ENCODE results near the gene MT1G. TPM values are rescaled to one million over a fixed set of nuclear protein-coding genes. Genes with fewer than 3 reads are reported as not detected.
A peak's percentile ranks its signal among the peaks of the same experiment; 100 is the strongest.
"Not testable (repeated sequence)": the region's sequence is repeated elsewhere in the genome, so short reads cannot be mapped to it uniquely, and the experiment has no call there.

MT1G gene
- total RNA-seq, 1 donor from 2014 or later = 1.8 TPM

DNA sequence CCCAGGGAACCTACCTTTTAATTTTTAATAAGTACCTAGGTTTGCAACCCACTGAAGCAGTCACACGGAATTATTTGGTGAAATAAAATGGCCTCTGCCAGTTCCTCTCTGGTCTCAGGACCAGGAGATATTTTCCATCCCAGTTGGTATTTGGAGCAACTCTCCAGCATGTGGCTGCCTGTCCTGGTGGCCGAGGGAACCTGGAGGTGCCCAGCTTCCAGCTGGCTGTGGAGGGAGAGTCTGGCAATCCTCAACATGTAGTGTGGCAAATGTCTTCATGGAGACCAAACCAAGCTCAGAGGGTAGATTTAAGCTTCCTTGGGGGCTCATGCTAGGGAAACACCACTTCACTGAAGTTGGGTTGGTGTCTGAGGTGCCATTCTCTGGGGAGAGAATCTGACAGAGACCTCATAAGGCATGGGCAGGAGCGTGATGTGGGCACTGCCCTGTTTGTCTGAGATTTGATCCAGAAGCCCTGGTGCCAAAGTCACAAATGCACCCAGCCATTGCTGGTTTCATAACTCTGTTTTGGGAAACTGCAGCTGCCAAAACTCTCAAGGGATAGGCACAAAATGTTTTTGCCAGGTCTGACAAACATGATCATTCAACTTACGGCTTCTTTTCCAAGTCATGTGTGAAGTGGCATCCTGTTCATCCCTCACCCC lies 17.2 kb upstream of the MT1G start:
- DNase-seq = no peak

DNA sequence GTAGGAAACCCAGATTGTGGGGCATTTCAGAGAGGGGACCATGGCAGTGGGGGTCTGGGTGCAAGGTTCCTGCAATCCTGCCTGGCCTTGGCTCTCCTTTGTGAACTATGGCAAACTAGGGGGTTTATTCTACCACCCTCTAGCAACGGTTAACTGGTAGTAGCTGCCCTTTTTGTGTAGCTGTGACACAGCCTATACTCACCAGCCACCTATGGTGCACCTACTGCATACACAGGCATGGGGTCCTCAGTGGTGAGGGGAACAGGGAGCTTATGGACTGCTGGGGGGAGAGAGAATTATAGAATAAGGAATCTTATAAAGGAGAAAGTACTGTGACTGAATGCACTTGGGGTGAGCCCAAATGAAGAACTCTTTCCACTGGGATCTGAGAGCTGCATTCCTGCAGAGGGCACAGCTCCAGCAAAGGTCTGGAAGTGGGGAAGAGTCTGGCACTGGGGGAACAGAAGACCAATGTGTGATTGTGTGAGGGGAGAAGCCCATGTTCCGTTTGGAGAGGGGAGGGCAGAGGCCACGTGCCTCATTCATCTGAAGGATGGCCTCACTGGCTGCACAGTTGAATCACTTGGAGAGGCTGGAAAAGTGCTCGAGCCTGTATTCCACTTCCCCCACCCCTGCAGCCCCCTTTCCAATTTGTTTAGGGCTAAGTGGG lies 16.5 kb upstream of the MT1G start:
- no peak for DNase-seq

DNA sequence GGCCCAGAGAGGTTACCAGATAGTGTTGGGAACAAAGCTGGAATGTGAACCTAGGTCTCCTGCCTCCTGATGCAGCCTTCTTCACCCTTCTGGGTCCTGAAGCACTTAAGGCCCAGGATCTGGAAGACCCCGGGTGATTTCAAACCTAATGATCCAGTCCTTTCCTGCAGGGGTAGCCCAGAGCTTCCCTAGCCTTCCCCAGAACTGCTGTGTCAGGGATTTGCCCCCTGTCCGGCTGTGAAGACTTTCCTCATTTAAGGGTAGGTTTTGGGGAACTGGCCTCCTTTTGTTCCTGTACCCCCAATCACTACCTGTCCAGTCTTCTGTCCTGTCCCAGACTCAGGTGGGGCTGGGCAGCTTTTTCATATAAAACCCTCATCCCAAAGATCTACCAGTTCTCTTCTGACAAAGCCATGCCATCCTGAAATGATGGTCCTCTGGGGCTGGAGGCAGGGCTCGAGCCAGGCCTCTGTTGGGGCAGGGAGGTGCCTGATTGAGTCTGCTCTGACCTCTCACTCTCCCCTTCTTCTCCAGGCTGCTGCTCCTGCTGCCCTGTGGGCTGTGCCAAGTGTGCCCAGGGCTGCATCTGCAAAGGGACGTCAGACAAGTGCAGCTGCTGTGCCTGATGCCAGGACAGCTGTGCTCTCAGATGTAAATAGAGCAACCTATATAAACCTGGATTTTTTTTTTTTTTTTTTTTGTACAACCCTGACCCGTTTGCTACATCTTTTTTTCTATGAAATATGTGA lies 15.7 kb upstream of the MT1G start:
- DNase-seq = no peak

DNA sequence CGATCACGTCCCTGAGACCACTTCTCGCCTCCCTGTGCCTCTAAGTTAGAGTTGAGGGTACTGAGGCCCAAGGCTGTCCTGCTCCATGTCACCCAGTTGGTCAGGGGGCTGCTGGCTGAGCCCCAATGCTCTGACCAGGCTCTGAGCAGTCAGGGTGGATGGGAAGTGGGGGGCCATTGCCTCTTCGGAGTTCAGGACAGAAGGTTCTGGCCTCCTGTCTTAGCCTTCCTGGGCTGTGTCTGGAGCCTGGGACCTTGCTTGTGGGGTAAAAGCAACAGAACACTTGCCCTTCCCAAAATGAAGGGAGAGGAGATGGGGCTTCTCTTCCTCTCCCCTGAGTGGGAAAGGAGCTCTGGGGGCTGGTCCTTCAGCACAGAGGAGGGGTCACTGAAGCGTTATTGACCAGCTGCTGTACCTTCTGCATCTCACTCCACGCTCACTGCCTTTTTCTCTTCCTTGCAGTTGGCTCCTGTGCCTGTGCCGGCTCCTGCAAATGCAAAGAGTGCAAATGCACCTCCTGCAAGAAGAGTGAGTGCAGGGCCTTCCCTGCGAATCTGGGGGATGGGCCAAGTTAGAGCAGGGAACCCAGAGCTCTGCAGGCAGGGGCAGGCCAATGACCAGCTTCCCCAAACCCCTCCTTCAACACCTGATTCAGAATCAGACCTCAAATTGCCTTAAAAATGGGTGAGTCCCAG lies 15.0 kb upstream of the MT1G start:
- no peak for DNase-seq

DNA sequence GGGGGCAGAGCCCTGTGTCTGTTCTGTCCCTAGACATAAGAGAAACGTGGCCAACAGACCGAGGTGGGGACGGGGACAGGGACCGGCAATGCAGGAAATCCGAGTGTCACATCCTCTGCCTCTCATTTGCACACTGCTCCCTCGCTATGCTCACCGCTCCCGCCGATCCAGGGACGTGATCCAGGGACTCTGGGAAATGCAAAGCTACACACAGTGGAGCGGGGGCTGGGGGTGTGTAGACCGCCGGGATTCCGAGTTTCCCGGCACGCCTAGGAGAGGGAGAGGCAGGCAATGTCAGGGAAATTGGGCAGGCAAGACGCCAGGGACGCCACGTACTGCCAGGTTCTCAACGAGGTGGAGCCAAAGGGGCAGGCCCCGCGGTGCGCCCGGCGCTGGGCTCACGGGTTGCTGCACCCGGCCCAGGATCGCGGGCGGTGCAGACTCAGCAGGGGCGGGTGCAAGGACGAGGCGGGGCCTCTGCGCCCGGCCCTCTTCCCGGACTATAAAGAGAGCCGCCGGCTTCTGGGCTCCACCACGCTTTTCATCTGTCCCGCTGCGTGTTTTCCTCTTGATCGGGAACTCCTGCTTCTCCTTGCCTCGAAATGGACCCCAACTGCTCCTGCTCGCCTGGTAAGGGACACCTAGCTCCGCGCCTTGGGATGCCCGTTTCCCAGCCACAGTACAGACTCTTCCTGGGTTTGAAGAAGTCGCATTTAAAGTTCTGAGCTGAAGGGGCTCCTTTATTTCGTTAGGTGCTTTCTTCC lies 14.3 kb upstream of the MT1G start, which contains the start of gene MT1X:
Gene MT1X (plus strand): TSS at position 532 of the 764 bp plus-strand sequence. CDS start 71 bp downstream, at position 603.
- DNase-seq = peak; percentile 86

DNA sequence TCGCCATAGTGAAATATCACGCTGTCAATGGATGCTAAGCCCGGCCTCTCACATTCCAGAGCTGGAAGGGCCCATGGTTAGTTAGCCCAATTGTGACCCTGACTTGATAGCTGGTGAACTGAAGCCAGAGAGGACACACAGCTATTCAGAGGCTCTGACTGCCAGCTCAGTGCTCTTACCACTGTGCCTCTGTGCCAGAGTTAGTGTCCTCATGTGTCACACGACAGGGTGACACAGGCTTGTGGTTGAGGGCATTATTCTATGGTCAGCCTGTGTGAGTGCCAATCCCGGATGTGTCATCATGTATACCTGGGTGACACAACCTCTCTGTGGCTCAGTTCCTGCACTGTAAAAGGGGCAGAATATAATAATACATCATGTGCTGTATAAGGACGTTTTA lies 12.0 kb upstream of the MT1G start:
- no peak for DNase-seq

DNA sequence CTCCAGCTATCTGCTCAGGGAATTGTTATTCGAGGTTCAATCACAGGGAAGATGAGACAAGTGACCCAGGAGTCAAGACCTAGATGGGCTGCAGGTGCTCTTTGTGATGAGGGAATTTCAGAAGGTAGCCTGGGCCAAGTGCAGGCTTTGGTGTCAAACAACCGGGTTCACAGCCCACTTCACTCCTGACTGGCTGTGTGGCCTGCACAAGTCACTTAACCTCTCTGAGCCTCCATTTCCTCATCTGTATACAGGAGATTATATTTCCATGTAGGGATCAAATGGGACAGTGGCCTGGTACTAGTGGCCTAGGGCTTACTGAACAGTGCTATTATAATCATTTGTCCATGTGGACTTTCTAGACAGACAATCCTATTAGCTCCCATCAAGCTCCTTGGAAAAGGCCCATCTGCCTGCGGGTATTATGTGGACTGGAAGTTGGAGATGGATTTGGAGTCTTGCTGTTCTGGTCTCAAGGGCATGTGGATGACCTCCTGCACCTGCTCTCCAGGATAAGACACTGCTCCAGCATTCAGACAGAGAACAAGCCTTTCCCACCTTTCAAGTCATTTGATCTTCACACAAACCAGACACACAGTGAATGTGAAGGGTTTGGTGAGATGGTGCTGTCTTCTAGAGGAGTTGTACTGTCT lies 11.3 kb upstream of the MT1G start:
- no peak for DNase-seq

DNA sequence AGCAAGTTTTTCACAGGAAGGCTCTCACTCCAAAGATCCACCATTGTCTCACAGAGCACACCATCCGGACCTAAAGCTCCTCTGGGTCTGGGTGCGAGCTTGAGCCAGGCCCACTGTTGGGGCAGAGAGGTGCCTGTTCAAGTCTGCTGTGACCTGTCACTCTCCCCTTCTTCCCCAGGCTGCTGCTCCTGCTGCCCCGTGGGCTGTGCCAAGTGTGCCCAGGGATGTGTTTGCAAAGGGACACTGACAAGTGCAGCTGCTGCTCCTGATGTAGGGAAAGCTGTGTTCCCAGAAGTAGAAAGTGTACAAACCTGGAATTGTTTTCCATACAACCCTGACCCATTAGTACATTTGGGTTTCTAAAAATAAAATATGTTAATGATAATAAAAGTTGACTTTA lies 9.6 kb upstream of the MT1G start:
- DNase-seq = no peak

DNA sequence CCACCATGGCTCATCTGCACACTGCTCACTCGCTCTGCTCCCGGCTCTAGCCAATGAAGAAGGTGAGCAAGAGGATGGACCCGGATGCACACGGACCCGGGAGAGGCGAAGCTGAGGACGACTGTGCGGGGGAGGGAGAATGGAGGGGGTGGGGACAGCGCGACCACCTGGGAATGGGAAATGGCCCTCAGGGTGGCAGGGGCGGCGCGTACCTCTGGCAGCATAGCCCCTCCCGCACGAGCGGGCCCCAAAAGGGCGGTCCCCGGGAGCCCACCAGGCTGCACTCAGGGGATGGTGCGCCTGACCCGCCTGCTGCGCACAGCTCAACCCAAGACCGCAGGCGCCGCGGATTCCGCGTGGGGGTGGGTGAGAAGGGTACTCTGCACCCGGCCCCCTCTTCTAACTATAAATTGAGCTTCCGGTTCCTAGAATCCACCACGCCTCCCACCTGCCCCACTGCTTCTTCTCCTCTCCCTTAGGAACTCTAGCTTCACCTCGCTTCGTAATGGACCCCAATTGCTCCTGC lies 7.9 kb upstream of the MT1G start:
- DNase-seq = no peak

DNA sequence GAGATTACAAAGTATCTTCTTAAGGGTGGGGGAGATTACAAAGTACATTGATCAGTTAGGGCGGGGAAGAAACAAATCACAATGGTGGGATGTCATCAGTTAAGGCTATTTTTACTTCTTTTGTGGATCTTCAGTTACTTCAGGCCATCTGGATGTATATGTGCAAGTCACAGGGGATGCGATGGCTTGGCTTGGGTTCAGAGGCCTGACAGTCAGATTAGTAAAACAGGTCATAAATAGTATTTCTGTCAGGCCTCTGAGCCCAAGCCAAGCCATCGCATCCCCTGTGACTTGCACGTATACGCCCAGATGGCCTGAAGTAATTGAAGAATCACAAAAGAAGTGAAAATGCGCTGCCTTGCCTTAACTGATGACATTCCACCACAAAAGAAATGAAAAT lies 6.7 kb upstream of the MT1G start:
- peak; percentile 63 for DNase-seq

DNA sequence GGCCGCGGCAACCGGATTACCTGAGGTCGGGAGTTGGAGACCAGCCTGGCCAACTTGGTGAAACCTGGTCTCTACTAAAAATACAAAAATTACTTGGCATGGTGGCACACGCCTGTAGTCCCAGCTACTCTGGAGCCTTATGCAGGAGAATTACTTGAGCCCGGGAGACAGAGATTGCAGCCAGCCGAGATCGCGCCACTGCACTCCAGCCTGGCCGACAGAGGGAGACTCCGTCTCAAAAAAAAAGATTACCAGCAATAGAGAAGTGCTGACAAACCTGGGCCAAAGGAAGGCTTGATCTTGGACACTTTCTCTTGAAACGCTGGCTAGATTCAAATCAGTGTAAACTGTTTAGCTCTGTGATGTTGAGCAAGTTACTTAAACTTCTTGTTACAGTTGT lies 6.1 kb upstream of the MT1G start:
- DNase-seq = peak; percentile 28

DNA sequence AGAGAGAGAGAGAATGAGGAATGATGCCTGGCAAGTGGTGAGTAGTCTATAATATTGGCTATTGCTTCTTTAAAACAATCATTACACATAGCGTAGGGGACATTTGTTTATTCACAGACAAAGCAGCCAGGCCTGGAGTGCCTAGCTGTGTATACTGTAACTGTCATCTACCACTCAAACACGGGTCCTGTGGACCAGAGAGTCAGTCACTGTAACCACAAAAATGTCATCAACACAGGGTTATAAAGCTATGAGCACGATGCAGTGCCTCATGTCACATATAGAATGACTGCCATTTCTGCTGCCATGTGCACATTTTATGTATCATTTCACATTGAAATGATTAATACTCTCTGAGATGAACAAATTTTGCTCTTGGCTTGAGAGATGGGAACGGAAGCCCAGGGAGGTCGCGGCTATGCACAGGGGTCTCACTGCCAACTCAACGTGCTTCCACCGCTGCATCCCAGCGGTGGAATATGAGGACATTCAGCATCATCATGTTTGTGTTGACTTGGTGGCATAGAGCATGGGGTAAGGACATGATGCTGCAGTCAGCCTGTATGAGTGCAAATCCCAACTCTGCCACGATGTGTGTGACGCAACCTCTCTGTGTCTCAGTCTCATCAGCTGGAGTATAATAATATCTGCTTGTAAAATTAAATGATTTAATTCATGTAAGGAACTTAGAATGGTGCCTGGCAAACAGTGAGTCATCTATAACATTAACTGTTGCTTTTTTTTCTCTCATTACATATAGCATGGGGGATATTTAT lies 5.1 kb upstream of the MT1G start:
- peak; percentile 81 for DNase-seq

DNA sequence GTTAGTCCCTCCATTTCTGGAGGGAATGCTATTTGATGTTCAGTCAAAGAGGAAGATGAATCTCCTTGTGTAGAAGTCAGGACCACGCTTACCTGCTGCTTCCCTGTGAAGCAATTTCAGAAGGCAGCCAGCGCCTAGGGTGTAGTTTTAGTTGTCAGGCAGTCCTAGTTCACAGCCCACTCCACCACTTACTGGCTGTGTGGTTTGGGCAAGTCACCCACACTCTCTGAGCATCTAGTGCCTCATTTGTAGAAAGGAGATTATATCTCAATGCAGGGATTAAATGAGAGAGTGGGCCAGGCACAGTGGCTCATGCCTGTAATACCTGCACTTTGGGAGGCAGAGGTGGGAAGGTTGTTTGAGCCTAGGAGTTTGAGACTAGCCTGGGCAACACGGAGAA lies 4.3 kb upstream of the MT1G start:
- DNase-seq = not testable (repeated sequence)

DNA sequence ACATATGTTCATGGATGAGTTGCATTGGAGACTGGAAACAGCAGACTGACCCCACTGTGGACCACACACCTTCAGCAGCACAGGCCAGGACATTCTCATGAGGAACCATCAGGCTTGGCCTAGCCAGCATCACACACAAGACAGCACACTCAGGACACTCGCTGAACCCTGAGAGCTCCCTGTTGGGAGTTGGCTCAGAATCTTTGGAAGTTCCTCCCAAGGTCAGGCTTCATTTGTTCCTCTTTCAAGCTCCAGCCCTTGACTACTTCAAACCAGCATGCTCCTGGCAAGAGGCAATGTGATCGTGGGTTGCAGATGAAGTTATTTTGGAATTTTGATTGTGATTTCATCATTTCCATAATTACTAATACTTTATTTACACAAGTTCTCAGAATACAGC lies 3.8 kb upstream of the MT1G start:
- not testable (repeated sequence) for DNase-seq

DNA sequence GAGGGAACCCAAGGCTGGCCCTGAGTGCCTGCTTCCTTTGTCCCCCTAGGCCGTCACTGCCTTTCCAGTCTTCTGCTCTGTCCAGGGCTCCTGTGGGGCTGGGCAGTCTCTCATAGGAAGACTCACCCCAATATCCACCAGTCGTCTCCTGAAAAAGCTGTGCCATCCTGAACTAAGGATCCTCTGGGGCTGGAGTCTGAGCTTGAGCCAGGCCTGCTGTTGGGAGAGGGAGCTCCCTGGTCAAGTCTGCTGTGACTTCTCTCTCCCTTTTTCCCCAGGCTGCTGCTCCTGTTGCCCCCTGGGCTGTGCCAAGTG lies 2.7 kb upstream of the MT1G start:
- no peak for DNase-seq

DNA sequence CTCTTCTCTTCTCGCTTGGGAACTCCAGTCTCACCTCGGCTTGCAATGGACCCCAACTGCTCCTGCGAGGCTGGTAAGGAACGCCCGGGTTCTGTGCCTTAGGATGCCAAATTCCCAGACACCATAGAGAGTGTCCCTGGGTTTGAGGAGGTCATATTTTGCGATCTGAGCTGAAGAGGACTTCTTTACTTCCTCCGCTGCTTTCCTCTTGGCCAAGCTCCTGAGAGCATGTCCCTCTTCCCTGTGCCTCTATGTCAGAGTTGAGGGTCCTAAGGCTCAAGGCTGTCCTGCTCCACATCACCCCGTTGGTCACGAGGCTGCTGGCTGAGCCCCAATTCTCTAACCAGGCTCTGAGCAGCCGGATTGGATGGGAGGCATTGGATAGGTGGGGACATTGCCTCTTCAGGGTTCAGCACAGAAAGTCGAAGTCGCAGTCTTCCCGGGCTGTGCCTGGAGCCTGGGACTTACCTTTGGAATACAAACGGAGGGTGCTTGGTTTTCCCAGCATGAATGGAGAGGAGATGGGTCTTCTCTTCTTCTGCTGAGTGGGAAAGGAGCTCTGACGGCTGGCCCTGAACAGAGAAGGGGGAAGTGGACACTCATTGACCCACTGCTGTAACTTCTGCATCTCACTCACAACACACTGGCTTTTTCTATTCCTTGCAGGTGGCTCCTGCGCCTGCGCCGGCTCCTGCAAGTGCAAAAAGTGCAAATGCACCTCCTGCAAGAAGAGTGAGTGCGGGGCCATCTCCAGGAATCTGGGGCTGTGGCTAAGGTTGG lies 2.2 kb upstream of the MT1G start:
- no peak for DNase-seq

DNA sequence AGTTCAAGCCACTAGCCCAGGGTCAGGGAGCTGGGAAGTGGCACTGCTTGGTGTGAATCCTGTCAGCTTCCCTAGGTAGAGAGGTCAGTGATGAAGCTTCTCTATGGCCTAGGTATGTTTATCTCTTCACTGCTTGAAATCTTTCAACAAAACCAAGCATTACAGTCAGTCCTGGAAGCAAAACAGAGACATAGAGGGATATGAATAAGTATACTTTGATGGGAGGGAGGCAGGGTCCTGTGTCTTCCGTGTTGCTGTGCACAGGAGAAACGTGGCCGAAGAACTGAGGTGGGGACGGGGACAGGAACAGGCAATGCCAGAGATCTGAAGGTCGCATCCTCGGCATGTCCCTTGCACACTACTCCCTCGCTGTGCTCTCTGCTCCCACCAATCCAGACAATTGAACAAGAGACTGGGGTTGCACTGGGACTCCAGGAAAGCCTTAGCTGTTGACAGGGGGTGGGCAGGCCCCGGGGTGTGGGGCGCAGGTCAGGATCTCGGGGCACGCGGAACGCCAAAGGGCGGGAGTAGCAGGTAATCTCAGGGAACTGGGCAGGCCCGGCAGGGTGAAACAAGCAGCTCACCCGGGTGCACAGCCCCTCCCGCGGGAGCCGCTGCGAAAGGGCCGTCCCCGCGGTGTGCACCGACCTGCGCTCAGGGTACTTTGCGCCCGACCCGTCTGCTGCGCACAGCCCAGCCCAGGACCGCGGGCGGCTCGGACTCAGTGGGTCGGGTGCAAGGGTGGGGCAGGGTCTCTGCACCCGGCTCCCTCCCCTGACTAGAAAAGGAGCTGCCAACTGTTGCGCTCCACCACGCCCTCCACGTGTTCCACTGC lies 1.4 kb upstream of the MT1G start, which contains the start of gene MT1H:
Gene MT1H (plus strand): TSS at position 810 of the 835 bp plus-strand sequence. CDS start 71 bp downstream, outside the sequence.
- DNase-seq = no peak

Data from skin of body (tissue), 2 donors.